Lower leg skin (tissue), 3 donors: ENCODE results near the gene HOXC9.

Experiments
- POLR2A ChIP-seq, 2 donors: fragments of 450-650 bp; IDR thresholded peaks; one replicate each; pipeline ENCODE4 v1.6.1; 2016 to 2017; ENCODE audit warnings: antibody characterized with exemption in 2 of 2, mild to moderate bottlenecking in 1 of 2, moderate library complexity in 1 of 2
- TF ChIP-seq, protein P1 (sequence below), 3 donors: fragments of 450-650 bp; IDR thresholded peaks; one replicate each; pipeline ENCODE4 v1.5.1; 2016; ENCODE audit warnings: antibody characterized with exemption in 3 of 3, mild to moderate bottlenecking in 3 of 3, moderate library complexity in 2 of 3

GRCh38 chr12:54038284-54038870 lies 38.4 kb downstream of the HOXC9 start:
- TF ChIP-seq, protein P1, sequence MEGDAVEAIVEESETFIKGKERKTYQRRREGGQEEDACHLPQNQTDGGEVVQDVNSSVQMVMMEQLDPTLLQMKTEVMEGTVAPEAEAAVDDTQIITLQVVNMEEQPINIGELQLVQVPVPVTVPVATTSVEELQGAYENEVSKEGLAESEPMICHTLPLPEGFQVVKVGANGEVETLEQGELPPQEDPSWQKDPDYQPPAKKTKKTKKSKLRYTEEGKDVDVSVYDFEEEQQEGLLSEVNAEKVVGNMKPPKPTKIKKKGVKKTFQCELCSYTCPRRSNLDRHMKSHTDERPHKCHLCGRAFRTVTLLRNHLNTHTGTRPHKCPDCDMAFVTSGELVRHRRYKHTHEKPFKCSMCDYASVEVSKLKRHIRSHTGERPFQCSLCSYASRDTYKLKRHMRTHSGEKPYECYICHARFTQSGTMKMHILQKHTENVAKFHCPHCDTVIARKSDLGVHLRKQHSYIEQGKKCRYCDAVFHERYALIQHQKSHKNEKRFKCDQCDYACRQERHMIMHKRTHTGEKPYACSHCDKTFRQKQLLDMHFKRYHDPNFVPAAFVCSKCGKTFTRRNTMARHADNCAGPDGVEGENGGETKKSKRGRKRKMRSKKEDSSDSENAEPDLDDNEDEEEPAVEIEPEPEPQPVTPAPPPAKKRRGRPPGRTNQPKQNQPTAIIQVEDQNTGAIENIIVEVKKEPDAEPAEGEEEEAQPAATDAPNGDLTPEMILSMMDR (IDR thresholded peaks at IDR 0.05), result no peak
- no peak for TF ChIP-seq POLR2A (IDR thresholded peaks at IDR 0.05)
